AG09309 (cell line): ENCODE results near the gene PTBP1.
A peak's percentile ranks its signal among the peaks of the same experiment; 100 is the strongest.

Source experiments
- DNase-seq: peaks from one replicate; pipeline ENCODE4 v3.0.0-alpha.2; 2010; ENCODE audit warnings: low read depth
- H3K4me3 ChIP-seq: 2 replicates; pipeline ENCODE4 v1.5.1; 2011; ENCODE audit warnings: mild to moderate bottlenecking, low read depth, low read length, moderate library complexity; ENCODE audit not compliant: control insufficient read depth
- CTCF ChIP-seq: IDR thresholded peaks from 2 replicates; pipeline ENCODE4 v1.5.1; 2011; ENCODE audit warnings: mild to moderate bottlenecking, low read depth, low read length, inconsistent platforms; ENCODE audit not compliant: insufficient read depth, control insufficient read depth; ENCODE audit errors: missing control alignments

PTBP1 gene

GRCh38 chr19:796692-797527 is at the start of gene PTBP1:
Gene PTBP1 (plus strand): TSS chr19:797452. CDS start chr19:797498, 46 bp downstream.
- peak; percentile 100 for DNase-seq
- peak; percentile 2 for TF ChIP-seq CTCF
- H3K4me3 ChIP-seq, result peak within 1 kb of the TSS; percentile 71

GRCh38 chr19:748274-748598 is 49.0 kb upstream of the PTBP1 start:
- no peak overlapping the region for H3K4me3 ChIP-seq
- DNase-seq, result no peak
- TF ChIP-seq CTCF, result no peak

- no peak overlapping the region for H3K4me3 ChIP-seq
- no peak for TF ChIP-seq CTCF
Measured at GRCh38 chr19:749811-750210, 47.4 kb upstream of the PTBP1 start.

GRCh38 chr19:750640-751423 is 46.4 kb upstream of the PTBP1 start, which contains the start of gene MISP:
Gene MISP (plus strand): TSS chr19:751112. CDS start chr19:756947, 5,835 bp downstream.
- TF ChIP-seq CTCF, result no peak
- no peak for DNase-seq
- H3K4me3 ChIP-seq, result no peak within 1 kb of the TSS

More at GRCh38 chr19:749811-750210, 47.4 kb upstream of the PTBP1 start:
- no peak for DNase-seq

GRCh38 chr19:751501-752341 is 45.5 kb upstream of the PTBP1 start:
- H3K4me3 ChIP-seq, result no peak overlapping the region
- DNase-seq, result peak; percentile 42
- no peak for TF ChIP-seq CTCF
